HG02884 (cell line): Measurements from ENCODE around the gene MEDAG.
"Not testable (repeated sequence)": the region's sequence is repeated elsewhere in the genome, so short reads cannot be mapped to it uniquely, and the experiment has no call there.

Experiments used
- ATAC-seq: cut with Tn5 transposase; IDR thresholded peaks from one replicate; pipeline ENCODE4 v1.9.1; 2021; ENCODE audit warnings: mild to moderate bottlenecking, moderate library complexity; ENCODE audit not compliant: unreplicated experiment

The MEDAG gene

DNA sequence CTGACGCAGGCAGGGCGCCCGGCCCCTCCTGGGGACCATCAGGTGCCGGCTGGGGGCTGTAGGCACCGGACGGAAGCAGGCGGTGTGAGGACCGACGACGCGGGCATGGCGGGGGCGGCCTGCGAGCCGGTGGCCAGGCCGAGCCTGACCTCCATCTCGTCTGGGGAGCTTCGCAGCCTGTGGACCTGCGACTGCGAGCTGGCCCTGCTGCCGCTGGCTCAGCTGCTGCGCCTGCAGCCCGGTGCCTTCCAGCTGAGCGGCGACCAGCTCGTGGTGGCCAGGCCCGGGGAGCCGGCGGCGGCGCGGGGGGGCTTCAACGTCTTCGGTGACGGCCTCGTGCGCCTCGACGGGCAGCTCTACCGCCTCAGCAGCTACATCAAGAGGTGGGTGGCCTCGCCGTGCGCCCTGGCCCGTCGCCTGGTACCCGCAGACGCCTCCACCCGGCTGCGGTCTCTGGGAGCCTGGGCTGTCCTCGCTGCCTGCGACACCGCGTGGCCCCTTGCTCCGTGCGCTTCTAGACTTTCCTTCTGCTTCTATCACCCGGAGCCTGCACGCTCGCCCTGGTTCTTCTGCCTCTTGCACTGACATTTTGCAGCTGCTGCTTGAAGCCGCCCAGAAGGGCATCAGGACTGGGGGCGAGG, 460 bp downstream of the MEDAG start:
- ATAC-seq: no peak

DNA sequence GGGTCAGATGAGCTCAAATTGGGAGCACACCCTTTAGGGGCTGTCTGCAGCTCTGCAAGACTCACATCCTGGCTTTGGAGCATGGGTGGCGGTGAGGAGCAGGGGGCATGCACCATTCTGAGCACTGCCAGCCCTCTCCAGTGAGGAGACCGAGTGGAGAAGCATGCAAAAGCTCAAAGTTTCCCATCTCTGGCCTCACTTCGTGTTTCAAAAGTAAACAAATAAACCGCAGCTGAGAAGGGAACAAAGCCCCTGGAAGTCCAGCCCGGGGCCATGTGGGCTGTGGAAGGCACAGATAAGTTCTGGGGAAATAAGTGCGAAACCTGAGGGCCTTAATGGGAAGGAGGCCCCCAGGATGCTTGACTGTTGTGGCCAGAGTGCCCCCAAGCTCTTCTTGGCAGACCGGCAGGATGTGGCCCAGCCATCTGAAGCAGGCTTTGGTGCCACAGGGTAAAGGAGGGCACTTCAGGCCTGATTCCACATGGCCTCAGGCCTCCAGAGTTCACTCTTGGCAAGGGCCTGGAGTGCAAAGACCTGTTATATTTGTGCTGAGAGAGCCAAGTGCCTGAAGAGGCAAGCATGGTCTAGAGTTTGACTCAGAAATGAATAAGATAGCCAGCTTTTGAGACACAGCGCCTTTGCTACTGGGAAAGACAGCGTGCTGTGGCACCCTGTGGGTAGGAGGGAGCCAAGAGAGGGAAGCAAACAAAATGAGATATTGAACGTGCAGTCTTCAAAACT, 1.2 kb downstream of the MEDAG start:
- ATAC-seq: no peak

DNA sequence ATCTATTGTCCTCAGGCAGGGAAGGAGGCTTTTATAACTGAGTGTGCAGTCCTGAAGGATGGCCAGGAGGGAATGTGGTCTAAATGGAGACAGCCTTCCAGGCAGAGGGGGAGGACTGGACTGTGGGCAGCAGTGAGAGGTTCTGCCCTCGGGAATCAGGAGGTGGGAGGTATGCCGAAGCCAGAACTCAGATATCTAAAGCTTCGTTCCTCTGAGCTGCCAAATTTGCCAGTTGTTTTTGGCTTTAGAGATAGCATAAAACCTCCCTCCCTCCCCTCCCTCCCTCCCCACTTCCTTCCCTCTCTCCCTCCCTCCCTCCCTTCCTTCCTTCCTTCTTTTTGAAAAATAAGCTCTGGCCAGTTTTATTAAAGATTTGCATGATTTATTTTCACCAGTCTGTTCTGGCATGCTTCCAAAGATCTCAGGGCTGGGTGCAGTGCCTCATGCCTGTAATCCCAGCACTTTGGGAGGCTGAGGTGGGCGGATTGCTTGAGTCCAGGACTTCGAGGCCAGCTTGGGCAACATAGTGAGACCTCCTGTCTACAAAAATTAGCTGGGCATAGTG, 2.4 kb downstream of the MEDAG start:
- ATAC-seq: no peak

DNA sequence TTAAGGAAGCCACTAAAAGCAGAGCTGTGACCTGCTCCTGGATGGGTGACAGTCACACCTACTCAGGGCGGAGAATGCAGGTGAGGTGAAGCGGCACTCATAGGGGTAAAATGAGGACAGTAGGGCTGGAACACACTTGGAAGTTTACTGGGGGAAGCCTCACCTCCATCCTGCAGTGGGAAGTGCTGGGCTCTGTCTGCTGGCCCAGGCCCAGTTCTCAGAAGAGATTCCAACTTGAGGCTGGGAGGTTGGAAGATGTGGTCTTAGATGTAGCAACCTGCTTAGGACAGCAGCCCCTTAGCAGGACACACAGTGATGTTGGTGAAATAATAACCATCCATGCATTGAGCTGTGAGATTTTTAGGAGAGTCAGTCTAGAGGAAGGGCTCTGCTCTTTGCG, 4.6 kb downstream of the MEDAG start:
- no peak for ATAC-seq

DNA sequence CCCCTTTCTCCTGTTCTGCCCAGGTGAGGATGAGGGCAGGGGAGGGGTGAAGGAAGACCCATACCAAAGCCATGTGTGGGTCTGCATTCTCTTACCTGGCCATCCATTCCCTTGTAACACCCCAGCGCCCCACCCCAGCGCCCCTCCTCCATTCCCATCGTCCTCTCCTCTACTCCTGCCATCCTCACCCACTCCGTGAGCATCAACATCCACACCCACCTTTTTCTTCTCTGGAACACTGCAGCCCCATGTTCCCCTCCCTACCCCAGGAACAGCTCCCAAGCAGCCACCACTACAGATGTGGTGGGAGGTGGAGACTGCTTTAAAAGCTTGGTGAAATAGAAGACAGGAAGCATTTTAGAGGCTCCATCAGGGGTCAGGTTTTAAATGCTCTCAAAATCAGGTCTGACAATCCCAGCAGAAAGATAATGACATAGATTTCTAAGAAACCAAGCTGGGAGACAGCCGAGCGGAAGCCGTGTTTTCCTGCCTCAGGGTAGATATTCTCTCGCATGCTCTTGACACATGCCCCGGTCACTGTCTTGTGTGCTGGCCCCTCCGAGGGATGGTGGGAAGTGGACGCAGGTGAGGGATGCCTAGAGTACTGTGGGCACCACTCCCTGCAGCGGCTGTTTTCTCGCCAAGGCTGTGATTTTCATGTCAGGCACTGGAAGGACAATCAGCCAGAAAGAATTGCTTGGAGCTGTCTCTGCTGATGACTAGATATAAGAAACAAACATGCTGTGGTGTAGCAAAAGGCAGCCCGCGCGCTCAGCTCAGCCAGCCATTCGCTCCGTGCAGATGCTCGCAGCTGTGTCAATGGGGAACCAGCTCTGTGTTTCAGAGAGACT, 9.8 kb downstream of the MEDAG start:
- ATAC-seq: no peak

DNA sequence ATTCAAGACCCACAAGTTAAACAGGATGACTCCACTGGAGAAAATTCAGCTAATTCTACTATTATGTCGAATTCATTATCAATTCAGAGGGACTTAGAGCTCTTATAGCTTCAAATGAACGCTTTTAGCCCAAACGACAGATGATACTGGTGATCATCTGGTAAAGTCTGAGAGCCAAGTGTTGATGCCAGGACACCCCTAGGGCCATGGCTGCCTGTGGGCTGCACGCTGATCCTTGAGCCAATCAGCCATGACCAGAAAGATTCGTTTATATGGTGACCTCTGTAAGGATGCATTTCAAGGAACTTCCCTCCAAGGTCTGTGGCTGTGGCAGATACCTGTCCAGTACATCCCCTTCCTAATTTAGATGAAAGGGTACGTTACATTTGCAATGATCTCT, 10.9 kb downstream of the MEDAG start:
- no peak for ATAC-seq

DNA sequence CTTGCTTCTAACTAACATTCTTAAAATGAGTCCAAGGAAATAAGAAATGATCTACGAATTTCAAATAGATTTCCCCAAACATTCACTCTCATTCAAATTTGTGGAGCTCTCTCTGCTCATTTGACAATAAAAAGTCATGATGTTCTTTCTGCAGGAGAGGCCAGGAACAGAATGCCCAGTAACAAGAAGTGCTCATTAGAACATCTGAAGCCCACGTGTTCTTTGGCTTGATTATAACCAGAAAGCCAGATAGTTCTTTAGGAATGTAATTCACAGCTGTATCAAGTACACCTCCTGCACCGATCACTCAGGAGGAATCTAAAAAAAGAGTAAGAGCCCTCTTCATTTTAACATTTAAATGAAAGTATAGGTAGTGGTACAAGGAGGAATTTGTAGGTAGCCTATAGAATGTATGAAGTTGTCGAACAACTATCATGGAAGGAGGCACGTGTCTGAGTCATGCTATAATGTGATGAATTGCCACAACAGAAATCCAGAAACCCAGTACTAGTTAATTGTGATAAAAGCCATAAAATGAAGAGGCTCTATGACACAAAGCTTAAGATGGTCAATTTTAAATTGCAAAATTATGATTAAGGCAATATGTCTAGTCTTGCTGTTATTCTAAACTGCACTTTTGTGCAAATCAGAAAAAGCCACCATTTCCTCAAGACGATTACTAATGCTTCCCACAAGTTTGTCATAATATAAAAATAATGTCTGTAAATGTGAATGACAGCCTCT, 12.8 kb downstream of the MEDAG start:
- ATAC-seq: no peak

DNA sequence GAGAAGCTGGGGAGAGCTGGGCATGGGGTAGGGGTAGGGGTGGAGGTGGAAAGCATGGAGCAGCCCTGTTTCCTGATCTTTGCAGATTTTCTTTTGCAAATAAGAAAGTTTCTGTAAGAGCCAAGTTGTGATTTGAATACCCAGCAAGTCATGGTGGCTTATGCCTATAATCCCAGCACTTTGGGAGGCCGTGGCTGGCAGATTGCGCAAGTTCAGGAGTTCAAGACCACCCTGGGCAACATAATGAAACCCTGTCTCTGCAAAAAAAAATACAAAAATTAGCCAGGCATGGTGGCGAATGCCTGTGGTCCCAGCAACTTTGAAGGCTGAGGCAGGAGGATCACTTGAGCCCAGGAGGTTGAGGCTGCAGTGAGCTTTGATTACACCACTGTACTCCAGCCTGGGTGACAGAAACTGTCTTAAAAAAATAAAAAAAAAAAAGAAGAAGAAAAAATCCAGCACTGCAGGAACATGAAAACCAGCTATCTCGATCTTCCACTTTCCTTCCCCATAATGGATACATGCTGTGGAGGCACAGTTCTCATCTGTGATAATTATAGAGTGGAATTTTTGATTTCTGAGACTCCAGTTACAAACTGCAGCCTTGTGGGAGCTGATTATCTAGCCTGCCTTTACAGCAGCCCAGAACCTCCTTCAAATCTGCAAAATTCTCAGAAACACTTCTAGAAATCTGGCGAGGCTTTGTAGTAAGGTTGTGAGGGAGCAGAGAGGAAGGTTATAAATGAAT, 14.3 kb downstream of the MEDAG start:
- no peak for ATAC-seq

DNA sequence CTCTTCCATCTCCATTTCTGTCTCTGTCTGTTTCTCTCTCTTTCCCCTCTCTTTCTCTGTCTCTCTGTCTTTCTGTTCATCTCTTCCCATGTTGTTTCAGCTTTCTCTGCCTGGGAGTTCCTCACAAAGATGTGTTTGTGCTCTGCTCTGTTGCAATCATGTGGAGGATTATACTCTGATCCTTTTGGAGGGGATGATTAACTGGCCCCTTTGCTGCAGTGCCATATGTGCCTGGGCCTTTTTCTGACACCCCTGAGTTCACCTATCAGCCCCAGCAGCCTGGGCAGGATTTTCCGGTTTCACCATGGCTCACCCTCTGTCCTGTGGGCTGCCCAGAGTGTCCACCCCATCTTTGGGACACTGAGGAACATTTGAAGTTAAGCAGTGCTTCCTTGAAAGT, 17.3 kb downstream of the MEDAG start:
- no peak for ATAC-seq

DNA sequence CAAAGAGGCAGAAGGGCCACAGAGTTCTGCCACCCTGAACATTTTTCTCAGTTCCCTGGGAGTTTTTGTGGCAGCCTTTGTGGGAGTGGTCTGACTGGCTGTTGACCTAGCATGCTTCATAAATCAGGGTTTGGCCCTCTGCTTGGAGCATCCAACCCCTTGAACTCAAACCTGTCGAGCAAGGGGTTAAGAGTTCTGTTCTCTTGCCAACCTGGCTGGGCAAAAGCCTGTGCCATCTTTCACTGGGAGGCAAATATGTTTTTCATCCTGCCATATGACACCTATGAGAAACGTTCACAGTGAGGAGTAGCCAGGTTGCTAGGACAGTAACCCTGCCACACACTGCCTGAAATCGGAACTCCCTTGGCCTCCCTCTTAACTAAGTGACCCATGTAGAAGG, 18.6 kb downstream of the MEDAG start:
- ATAC-seq: no peak

DNA sequence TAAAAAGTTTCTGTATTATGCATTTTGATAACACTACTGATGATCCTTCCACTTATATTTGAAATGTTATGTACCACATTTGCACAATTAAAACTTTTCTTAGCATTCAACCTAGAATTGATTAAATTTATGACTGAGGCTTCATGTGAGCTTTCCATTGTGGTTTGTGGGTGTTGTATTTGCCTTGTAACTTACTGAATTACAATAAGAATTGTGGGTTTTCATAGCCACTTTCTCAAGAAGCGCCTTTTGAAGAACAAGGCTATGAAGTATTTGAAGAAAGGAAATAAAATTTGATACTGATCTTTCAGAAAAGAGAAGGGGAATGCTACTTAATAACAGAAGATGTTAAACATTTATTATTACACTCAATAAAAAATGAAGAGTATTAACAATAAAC, 19.4 kb downstream of the MEDAG start:
- ATAC-seq: no peak

DNA sequence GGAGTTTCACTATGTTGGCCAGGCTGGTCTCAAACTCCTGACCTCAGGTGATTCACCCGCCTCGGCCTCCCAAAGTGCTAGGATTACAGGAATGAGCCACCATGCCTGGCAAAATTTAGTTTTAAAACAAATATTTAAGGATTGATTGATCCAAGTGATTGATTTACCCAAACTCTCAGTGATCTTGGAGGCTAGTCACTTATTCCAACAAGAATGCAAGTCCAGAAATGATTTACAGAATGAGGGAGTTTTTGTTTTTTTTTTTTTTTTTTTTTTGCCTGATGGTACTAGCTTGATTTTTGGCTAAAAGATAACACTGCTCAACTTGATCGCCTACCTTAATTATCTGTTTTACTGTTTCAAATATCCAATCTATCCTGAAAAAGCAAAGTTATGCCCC, 20.7 kb downstream of the MEDAG start:
- no peak for ATAC-seq

DNA sequence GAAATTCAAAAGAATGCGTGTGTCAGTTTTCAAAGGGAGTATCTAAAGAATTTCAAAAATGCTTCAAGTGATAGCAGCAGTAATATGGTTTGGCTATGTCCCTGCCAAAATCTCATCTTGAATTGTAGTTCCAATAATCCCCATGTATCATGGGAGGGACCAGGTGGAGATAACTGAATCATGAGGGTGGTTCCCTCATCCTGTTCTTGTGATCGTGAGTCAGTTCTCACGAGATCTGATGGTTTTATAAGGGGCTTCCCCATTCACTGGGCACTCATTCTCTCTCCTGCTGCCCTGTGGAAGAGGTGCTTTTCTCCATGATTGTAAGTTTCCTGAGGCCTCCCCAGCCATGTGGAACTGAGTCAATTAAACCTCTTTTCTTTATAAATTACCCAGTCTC, 21.1 kb downstream of the MEDAG start:
- not testable (repeated sequence) for ATAC-seq

DNA sequence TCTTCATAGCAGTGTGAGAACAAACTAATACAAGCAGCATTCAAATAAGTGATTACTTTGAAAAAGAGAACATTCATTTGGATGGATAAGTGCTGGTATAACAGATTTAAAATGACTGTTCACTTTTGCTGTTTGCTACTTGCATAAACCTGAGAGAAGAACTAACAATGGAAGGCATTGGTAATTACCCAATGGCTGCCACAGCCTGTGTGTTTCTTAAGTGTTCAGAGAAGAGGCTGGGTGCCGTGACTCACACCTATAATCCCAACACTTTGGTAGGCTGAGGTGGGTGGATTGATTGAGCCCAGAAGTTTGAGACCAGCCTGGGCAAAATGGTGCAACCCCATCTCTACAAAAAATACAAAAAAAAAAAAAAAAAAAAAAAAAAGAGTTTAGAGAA, 21.5 kb downstream of the MEDAG start:
- ATAC-seq: no peak

DNA sequence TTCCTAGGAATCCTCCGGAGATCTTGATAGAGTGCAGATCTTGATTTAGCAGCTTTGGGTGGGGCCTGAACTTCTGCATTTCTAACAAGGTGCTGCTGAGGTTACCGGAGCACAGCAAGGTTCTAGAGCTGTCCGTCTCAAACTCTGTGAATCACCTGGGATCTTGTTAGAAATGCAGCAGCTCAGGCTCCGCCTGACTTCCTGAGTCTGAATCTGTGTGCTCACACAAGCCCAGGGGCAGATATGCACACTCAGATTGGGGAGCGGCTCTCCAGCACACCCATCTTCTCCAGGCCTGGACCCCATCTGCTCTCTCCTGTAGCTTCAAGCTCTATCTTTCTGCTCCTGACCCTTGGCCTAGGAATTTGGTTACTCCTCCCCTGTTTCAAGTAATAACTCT, 22.9 kb downstream of the MEDAG start:
- ATAC-seq: no peak

DNA sequence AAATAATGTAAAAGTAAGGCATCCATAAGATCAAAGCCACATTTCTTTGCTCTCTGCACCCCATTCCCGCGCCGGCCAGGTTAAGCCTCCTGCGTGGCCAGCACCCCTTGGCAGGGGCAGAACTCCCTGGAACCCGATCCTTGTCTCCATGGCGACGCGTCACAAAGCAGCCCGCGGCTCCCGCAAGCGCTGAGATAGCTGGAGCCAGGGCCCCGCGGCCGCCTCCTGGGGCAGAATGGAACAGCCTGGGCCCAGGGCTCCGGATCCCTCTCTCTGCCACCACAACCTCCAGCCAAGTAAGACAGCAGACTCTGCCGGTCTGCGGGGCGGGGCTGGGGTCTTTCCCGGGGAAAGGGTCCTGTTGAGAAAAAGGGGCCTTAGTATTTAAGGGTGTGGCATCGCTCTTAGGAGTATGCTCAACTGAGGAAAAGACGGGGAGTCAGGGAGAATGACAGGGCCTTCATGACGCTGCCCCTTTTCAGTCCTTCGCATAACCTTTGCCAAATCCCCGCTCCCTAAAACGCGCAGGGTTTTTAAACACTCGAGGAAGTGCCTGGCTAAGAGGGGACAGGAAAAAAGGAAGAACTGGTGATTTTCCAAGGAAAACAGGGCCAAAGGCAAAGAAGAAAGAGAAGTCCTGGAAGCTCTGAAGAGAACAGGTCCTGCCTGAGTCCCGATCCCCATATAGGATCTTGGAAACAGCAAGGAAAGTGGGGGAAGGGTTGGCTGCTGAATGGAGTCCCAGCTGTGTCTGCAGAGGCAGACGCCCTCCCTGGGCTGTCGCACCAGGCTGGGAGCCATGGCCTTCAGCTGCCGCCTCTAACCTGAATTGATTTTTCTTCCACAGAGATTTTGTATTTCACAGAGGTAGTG, 26.6 kb downstream of the MEDAG start, which contains the start of gene TEX26:
Gene TEX26, plus strand, starts transcription at position 176 of the 873 bp plus-strand sequence. Its CDS starts 60 bp downstream, at position 236.
- no peak for ATAC-seq

DNA sequence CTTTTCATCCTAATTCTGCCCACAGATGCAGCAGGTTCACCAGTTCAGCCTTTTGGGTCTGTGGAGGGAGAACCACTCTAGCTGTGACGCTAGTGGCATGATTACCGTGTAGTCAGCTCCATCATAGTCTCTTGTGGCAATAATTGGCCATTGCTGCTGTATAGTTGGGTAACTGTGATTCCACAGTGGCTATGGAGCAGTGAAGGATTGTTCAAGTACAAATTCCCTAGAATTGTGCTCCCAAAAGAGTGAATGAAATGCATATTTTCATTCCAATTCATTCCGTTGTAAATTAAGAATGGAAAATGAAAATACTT, 27.2 kb downstream of the MEDAG start:
- ATAC-seq: no peak

DNA sequence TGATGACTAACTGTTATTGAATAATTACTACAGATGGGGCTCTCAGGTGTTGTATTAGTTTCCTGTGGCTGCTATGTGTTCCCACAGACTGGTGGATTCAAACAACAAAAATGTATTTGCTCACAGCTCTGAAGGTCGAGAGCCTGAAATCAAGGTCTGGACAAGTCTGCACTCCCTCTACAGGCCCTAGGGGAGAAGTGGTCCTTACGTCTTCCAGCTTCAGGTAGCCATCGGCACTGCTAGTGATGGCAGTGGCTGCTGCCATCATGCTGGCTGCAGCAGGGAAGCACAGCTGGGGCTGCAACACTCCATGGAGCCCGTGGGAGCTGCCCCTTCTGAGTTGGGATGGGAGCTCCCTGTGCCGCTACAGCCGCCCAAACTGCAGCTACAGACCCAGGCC, 28.3 kb downstream of the MEDAG start:
- no peak for ATAC-seq

DNA sequence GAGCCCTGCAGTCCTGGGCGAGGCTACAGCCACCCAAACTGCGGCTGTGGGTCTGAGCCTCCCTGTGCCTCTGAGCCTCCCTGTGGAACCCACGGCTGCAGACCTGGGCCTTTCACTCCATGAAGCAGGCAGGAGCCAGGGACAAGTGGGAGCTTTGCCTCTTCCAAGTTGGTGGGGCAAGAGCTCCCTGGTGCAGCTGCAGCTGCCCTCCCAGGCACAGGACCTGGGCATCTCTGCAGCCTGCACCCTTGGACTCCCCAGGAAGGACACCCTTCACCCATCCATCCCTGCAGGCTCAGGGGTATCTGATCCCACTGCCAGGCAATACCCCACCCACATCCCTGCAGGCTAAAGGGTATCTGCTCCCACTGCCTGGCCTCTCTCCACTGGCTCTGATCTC, 28.7 kb downstream of the MEDAG start:
- ATAC-seq: no peak
